B cell (primary cell): ENCODE data around the gene C6orf136.

Experiments used
- EZH2 ChIP-seq: IDR thresholded peaks from 2 replicates; pipeline ENCODE4 v1.6.1; 2012; ENCODE audit warnings: borderline replicate concordance, low read depth, mild to moderate bottlenecking, moderate library complexity, low read length; ENCODE audit not compliant: insufficient read depth, poor library complexity, severe bottlenecking
- TF ChIP-seq, protein P1 (sequence below): fragments of 200-600 bp; IDR thresholded peaks from one replicate; pipeline ENCODE4 v1.8.0; 2022; ENCODE audit warnings: antibody characterized with exemption, mild to moderate bottlenecking

DNA sequence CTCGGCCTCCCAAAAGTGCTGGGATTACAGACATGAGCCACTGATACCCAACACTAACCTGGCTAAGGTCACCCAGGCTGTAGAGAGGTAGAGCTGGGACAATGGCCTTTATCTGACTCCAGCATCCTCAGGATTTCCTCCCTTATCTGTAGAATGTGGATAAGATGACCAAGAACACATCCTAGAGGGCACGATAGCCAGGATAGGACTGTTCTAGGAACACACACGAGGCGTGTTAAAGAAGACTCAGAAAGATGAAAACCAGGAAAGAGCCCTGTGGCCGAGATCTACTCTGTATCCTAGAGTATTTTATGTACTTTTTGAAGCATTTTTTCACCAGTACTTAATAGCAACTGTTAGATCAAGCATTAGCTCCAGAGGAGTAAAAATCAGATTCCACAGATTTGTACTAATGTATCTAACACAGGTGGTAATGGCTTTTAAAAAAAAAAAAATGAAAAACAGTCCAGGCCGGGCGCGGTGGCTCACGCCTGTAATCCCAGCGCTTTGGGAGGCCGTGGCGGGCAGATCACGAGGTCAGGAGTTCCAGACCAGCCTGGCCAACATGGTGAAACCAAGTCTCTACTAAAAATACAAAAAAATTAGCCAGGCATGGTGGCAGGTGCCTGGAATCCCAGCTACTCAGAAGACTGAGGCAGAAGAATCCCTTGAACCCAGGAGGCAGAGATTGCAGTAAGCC, 47.2 kb upstream of the C6orf136 start:
- TF ChIP-seq, protein P1, sequence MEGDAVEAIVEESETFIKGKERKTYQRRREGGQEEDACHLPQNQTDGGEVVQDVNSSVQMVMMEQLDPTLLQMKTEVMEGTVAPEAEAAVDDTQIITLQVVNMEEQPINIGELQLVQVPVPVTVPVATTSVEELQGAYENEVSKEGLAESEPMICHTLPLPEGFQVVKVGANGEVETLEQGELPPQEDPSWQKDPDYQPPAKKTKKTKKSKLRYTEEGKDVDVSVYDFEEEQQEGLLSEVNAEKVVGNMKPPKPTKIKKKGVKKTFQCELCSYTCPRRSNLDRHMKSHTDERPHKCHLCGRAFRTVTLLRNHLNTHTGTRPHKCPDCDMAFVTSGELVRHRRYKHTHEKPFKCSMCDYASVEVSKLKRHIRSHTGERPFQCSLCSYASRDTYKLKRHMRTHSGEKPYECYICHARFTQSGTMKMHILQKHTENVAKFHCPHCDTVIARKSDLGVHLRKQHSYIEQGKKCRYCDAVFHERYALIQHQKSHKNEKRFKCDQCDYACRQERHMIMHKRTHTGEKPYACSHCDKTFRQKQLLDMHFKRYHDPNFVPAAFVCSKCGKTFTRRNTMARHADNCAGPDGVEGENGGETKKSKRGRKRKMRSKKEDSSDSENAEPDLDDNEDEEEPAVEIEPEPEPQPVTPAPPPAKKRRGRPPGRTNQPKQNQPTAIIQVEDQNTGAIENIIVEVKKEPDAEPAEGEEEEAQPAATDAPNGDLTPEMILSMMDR: no peak
- TF ChIP-seq EZH2: no peak
